DND-41 (cell line): ENCODE measurements around the gene DISC1.

Source experiments
- ATAC-seq: fragments of 200-7000 bp; cut with Tn5 transposase; 3 replicates; pipeline ENCODE4 v1.9.1; 2021; ENCODE audit warnings: low read depth; ENCODE audit not compliant: insufficient read depth
- DNase-seq: peaks from one replicate; pipeline ENCODE4 v3.0.0-alpha.2; 2020
- H2AFZ ChIP-seq: 2 replicates; pipeline ENCODE4 v1.6.0; 2012; ENCODE audit warnings: low read depth, low read length
- H3K27ac ChIP-seq: 2 replicates; pipeline ENCODE4 v1.5.1; 2012; ENCODE audit warnings: low read length, inconsistent platforms
- H3K27me3 ChIP-seq: fragments of 200-600 bp; sonication (generic); 2 replicates; pipeline ENCODE4 v1.6.0; 2012; ENCODE audit warnings: low read length, mild to moderate bottlenecking, inconsistent platforms; ENCODE audit not compliant: insufficient read depth, poor library complexity
- H3K36me3 ChIP-seq: 2 replicates; pipeline ENCODE4 v1.5.1; 2012; ENCODE audit warnings: low read length, inconsistent platforms; ENCODE audit not compliant: insufficient read depth
- H3K4me1 ChIP-seq: 2 replicates; pipeline ENCODE4 v1.5.1; 2012; ENCODE audit warnings: mild to moderate bottlenecking, low read length; ENCODE audit not compliant: insufficient read depth
- H3K4me2 ChIP-seq: 2 replicates; pipeline ENCODE4 v1.6.0; 2012; ENCODE audit warnings: mild to moderate bottlenecking, moderate library complexity, low read length, inconsistent platforms; ENCODE audit not compliant: insufficient read depth
- H3K4me3 ChIP-seq, 2 experiments: fragments of 200-600 bp in 1 of 2; shearing (Covaris generic) in 1 of 2; 2 replicates each; pipeline ENCODE4 v1.5.1; 2012 to 2016; ENCODE audit warnings: inconsistent platforms in 2 of 2, low read length in 2 of 2, mild to moderate bottlenecking in 2 of 2, low read depth in 1 of 2, moderate library complexity in 1 of 2
- H3K79me2 ChIP-seq: 2 replicates; pipeline ENCODE4 v1.6.0; 2012; ENCODE audit warnings: low read length, inconsistent platforms; ENCODE audit not compliant: insufficient read depth
- H3K9ac ChIP-seq: 2 replicates; pipeline ENCODE4 v1.6.0; 2012; ENCODE audit warnings: low read depth, mild to moderate bottlenecking, inconsistent platforms, low read length, moderate library complexity
- H3K9me3 ChIP-seq: 2 replicates; pipeline ENCODE4 v1.5.1; 2012; ENCODE audit warnings: low read length, moderate library complexity, mild to moderate bottlenecking, inconsistent platforms; ENCODE audit not compliant: insufficient read depth, severe bottlenecking
- H4K20me1 ChIP-seq: 2 replicates; pipeline ENCODE4 v1.6.0; 2012; ENCODE audit warnings: low read length; ENCODE audit not compliant: insufficient read depth
- CTCF ChIP-seq: IDR thresholded peaks from 2 replicates; pipeline ENCODE4 v1.5.1; 2012; ENCODE audit warnings: borderline replicate concordance, low read length, moderate library complexity, mild to moderate bottlenecking; ENCODE audit not compliant: poor library complexity, severe bottlenecking; ENCODE audit errors: extremely low read depth
- EZH2 ChIP-seq: IDR thresholded peaks from 3 replicates; pipeline ENCODE4 v1.6.1; 2012; ENCODE audit warnings: borderline replicate concordance, low read depth, mild to moderate bottlenecking, moderate library complexity, low read length, inconsistent platforms; ENCODE audit not compliant: severe bottlenecking

The DISC1 gene

DNA sequence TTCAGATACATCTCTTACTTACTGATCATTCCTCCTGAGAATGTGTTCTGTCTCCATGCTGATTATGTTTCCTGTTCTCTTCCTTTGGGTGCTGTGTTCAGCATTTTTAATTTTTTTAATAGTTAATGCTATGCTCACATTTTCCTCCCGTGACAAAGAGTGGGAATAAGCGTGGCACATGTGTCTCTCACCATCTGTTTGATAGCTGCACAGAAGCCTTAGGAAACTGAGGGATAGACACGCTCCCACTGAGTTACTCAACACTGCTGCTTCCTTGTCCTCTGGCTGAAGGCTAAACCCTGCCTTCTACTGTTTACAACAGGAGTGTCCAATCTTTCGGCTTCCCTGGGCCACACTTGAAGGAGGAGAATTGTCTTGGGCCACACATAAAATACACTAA is 264.2 kb downstream of the DISC1 start:
- H3K4me2 ChIP-seq, result no peak overlapping the region
- H3K9ac ChIP-seq, result no peak overlapping the region
- H3K27ac ChIP-seq, result no peak overlapping the region
- H3K27me3 ChIP-seq, result no peaks in the 10 kb centered on the region
- H3K4me3 ChIP-seq, result no peak overlapping the region
- DNase-seq, result no peak
- ATAC-seq, result no peak
- TF ChIP-seq EZH2, result no peak
- no peak for TF ChIP-seq CTCF
- H3K4me1 ChIP-seq, result no peaks in the 10 kb centered on the region
- H2AFZ ChIP-seq, result no peak overlapping the region
- no peaks in the 10 kb centered on the region for H3K9me3 ChIP-seq
- H3K79me2 ChIP-seq, result no peaks in the 10 kb centered on the region
- no peaks in the 10 kb centered on the region for H3K36me3 ChIP-seq
- no peaks in the 10 kb centered on the region for H4K20me1 ChIP-seq

DNA sequence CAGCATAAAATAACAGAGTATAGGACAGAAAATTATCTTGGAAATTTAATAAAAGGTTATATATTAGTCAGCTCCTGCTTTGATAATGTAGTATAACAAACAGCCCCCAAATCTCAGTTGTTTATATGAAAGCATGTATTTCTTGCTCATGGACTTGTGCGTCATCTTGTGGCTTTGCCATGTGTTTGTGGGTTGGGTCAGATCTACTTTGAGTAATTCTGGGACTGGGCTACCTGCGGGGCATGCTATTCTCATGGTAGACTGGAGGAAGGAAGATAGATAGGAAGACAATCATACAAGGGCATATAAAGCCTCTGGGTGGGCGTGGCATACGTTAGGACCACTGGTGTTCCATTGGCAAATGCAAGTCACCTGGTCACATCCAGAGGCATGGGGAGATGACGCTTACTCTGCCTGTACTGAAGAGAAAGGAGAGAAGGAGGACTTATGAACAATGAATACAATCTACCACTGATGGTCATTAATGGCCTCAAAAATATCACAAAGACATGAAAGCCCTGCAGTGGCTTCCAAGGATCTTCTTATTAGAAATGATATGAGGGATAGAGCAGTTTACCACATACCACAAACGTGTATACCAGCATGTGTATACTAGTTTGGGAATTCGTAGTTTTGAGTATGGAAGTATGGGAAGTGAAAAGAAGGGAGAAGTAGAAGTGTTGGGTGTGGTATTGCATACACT is 267.0 kb downstream of the DISC1 start:
- H4K20me1 ChIP-seq, result no peaks in the 10 kb centered on the region
- H3K79me2 ChIP-seq, result no peaks in the 10 kb centered on the region
- H3K4me2 ChIP-seq, result no peak overlapping the region
- TF ChIP-seq EZH2, result no peak
- TF ChIP-seq CTCF, result no peak
- no peaks in the 10 kb centered on the region for H3K4me1 ChIP-seq
- ATAC-seq (no peak), DNase-seq (no peak)
- no peaks in the 10 kb centered on the region for H3K36me3 ChIP-seq
- H3K27ac ChIP-seq, result no peak overlapping the region
- no peaks in the 10 kb centered on the region for H3K9me3 ChIP-seq
- H3K4me3 ChIP-seq, result no peak overlapping the region
- no peaks in the 10 kb centered on the region for H3K27me3 ChIP-seq
- H2AFZ ChIP-seq, result no peak overlapping the region
- H3K9ac ChIP-seq, result no peak overlapping the region

- no peaks in the 10 kb centered on the region for H3K27me3 ChIP-seq
- no peaks in the 10 kb centered on the region for H3K36me3 ChIP-seq
- no peaks in the 10 kb centered on the region for H3K4me1 ChIP-seq
- H4K20me1 ChIP-seq, result no peaks in the 10 kb centered on the region
- no peak overlapping the region for H3K9ac ChIP-seq
- ATAC-seq, result no peak
- H3K4me2 ChIP-seq, result no peak overlapping the region
- H2AFZ ChIP-seq, result no peak overlapping the region
- H3K79me2 ChIP-seq, result no peaks in the 10 kb centered on the region
- no peak for DNase-seq
- no peak for TF ChIP-seq CTCF
- TF ChIP-seq EZH2, result no peak
- no peak overlapping the region for H3K27ac ChIP-seq
- H3K9me3 ChIP-seq, result no peaks in the 10 kb centered on the region
- H3K4me3 ChIP-seq, result no peak overlapping the region
These were observed 270.2 kb downstream of the DISC1 start for GRCh38 chr1:231896806-231897205.

GRCh38 chr1:231899046-231899445 is 272.5 kb downstream of the DISC1 start:
- H3K36me3 ChIP-seq, result no peaks in the 10 kb centered on the region
- no peak overlapping the region for H3K4me3 ChIP-seq
- no peaks in the 10 kb centered on the region for H3K27me3 ChIP-seq
- H4K20me1 ChIP-seq, result no peaks in the 10 kb centered on the region
- H3K9me3 ChIP-seq, result no peaks in the 10 kb centered on the region
- no peak overlapping the region for H2AFZ ChIP-seq
- H3K9ac ChIP-seq, result no peak overlapping the region
- no peak for TF ChIP-seq CTCF
- TF ChIP-seq EZH2, result no peak
- no peak overlapping the region for H3K4me2 ChIP-seq
- no peak overlapping the region for H3K27ac ChIP-seq
- no peak for DNase-seq
- ATAC-seq, result no peak
- H3K79me2 ChIP-seq, result no peaks in the 10 kb centered on the region
- H3K4me1 ChIP-seq, result no peaks in the 10 kb centered on the region
